Stimulated activated CD4-positive, alpha-beta T cell treated with anti-CD3 and anti-CD28 coated beads, Interleukin-4, amount 100 ng/mL, for 4 hours (primary cell): ENCODE results near the gene HDAC4.

Source experiments
- DNase-seq, 2 experiments: peaks; one replicate each; pipeline ENCODE4 v3.0.0-alpha.2; 2020

The HDAC4 gene

DNA sequence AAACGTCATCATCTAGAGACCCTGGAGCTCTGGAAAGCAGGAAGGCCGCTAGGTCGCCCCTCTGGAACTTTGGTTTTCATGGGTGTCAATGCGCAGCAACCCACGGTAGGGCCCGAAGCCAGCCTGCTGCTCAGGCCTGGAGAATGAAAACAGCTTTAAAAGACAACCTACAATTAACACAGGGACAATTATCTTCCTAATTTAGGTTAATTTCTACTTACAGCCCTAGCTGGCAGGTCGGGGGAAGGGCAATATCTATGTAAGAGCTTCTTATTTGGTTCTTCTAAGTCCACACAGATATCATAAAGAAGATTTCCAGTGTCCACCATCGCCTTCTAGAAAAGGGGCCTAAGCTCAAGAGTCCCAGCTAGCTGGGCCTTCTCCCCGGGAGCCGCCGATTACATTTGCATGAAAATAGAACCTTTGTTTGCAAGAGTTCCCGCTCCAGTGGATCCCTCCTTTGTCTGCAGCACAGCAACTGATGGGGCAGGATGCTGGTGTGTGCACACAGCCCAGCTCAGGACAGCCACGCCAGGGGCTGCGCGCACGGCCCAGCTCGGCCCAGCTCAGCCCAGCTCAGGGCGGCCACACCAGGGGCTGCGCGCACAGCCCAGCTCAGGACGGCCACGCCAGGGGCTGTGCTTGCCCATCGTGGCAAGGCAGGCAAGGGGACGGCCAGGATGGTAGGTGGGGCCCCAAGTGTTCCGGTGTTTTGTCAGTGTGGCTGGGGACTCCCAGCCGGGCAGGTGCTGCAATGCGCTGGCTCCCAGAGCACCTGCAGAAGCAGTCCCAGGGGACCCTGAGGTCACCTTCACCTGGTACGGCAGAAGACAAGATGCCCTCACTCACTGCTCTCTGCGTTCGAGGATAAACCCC, 109.1 kb downstream of the HDAC4 start:
- no peak for DNase-seq

DNA sequence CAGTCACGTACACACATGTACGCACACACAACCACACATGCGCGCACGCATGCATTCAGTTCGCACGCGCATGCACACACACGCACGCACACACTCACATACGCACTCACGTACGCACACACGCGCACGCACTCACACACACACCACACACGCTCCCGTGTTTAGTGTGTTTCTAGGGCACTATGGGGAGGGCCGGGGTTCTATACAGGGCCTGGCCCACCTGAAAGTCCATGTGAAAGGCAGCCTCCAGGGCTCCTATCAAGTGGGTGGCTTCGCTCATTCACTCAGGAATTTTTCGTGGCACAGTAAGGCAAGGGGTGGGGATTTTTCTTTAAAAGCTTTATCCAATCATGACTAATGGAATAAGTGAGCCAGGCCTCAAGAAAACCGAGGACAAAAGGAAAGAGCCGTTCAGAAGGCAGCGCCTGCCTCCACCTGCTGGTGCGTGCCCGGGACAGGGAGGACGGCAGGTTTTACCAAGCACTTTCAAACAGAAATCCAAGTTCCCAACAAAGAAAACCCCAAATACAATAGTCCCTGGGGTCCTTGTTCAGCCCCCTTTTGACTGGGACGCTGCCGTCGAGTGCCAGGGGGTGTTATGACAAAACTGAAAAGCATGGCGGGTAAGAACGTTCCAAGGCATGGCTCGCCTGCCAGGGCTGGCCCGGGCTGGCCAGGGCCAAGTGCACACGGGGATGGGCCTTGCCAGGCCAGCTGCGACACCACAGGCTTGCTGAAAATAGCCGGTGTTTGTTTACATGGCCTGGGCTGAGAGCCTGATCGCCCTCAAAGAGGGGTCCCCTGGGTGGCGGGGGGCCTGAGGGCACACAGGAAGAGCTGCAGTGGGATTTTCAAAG, 110.0 kb downstream of the HDAC4 start:
- DNase-seq, result no peak

- DNase-seq, result no peak
Measured at GRCh38 chr2:239289545-239289944, 111.3 kb downstream of the HDAC4 start.

DNA sequence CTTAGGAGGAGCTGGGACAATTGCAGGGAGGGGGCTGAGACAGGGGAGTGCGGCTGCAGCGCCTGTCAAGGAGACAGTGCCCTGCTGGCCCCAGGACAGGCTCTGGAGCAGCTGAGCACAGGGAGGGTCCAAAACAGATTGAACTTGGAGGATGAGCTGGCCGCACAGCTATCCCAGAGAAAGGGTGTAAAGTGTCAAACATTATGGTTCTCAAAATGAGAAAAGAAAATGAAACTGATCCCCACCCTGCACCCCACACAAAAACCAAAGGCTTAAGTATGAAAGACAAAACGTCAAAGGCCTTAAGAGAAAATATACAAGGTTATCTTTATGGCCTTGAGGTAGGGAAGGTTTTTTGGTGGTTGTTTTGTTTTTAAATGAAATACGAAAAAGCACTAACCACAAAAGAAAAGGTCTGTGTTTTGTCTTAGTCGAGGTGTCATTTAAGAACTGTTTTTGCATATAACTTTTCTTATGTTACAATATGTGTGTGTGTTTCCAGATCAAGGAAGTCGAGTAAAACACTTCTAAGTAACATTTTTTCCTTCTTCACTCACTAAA, 111.8 kb downstream of the HDAC4 start:
- DNase-seq, result no peak

- DNase-seq, result no peak
Measured at GRCh38 chr2:239288237-239288636, 112.6 kb downstream of the HDAC4 start.

DNA sequence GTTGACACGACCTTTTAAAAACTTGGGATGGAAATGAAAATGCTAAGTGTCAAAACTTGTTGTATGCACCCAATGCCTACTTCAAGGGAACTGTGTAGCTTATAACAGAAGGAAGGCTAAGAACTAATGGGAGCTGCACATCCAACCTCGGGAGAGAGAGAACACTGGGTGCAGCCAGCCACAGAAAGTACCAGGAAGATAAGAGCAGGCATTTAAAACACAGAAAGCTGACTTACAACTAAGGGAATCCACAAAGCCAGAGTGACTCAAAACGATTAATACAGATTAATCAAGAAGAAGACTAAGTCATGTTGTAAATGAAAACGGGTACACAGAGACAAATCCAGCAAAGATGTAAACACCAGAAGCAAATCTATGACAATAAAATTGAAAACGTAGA, 113.4 kb downstream of the HDAC4 start:
- DNase-seq, result no peak

- no peak for DNase-seq
Measured at GRCh38 chr2:239286901-239287300, 113.9 kb downstream of the HDAC4 start.

DNA sequence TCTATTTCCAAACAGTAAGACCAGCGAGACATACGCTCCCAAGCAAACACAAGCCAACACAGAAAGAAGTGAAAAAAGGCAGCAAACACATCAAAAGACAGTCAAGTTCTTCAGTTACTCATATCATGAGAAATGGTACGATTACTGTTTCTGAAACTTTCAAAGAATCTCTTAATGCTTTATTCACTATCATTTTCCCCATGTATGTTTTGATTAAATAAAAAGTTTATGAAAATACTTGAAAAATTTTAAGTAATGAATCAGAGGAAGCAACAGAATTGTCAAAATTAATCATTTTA, 114.9 kb downstream of the HDAC4 start:
- no peak for DNase-seq

DNA sequence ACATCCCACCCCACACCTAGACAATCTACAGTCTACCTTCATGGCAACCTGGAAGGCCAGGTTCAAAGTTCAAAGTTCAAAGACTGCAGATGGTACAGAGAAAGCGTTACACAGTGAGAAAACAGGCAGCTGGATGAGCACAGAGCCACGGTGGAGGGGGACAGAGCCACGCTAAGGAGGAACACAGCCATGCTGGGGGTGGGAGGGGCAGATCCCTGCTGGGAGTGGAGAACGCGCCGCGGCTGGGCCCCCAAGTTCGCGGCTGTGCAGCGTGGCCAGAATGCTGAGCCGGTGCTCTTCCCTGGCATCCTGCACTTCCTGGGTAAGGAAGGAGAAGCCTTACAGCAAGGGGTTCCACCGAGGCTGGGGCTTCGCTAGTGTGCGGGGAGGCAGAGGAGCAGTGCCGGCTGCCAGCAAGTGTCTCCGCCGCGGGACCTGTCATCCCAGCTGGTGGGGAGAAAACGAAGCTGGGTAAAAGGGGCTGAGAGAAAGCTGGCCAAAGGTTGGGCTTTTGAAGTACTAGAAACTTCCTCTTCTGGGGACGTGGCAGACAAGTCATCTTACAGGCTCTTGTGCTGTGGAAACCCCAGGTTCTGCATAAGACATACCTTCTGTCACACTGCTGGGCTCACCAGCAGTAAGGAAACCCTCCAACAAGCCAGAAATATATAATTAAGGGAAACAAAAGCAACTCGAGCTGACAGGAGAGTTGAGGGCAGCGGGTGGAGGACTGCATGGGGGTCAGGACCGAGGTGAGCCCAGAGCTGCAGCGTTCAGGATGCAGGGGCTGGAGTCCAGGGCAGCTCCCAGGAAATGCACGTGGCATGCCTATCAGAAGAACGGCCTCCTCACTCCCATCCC, 115.5 kb downstream of the HDAC4 start:
- DNase-seq, result no peak

- DNase-seq, result no peak
Measured at GRCh38 chr2:239283961-239284795, 116.6 kb downstream of the HDAC4 start.

- DNase-seq, result no peak
Measured at GRCh38 chr2:239283288-239283945, 117.4 kb downstream of the HDAC4 start.

DNA sequence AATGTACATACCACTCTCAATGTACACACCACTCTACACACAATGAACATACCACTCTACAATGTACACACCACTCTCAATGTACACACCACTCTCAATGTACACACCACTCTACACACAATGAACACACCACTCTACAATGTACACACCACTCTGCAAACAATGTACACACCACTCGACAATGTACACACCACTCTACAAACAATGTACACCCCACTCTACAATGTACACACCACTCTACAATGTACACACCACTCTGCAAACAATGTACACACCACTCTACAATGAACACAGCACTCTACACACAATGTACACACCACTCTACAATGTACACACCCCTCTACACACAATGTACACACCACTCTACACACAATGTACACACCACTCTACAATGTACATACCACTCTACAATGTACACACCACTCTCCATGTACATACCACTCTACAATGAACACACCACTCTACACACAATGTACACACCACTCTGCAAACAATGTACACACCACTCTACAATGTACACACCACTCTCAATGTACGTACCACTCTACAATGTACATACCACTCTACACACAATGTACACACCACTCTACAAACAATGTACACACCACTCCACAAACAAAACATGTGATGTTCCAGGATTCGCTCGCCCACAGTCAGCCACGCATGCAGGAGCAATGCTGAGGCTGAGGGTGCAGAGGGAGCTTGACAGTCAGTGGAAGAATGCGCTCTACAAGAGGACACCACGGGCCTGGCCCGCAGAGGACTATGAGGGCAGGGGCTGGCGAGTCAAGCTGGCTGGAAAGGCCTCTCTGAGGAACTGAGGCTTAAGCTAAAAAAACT, 118.2 kb downstream of the HDAC4 start:
- no peak for DNase-seq

DNA sequence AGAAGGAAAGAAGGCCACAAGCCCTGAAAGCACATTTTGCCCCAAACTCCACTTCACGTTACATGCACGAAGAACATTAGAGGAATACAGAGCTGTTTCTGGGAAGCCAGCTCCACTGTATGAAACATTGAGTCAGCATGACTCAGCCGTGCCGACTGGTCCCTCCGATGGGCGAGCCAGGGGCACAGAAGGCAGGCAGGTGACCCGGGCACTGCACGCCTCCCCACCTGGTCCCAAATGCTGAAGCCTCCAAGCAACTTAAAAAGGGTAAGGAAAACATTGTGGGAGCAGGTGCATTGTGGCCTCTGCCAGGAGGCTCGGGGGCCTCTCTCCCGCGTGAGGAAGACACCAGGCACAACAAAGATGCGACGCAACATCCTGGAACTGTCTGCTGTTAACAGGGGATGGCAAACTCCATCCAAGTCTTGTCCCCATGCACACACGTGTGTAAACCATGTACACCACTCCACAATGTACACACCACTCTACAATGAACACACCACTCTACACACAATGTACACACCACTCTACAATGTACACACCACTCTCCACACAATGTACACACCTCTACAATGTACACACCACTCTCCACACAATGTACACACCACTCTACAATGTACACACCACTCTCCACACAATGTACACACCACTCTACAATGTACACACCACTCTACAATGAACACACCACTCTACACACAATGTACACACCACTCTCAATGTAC, 120.4 kb downstream of the HDAC4 start:
- peak; percentile 41 to 68 for DNase-seq

GRCh38 chr2:239279508-239280295, 121.1 kb downstream of the HDAC4 start:
- no peak for DNase-seq

DNA sequence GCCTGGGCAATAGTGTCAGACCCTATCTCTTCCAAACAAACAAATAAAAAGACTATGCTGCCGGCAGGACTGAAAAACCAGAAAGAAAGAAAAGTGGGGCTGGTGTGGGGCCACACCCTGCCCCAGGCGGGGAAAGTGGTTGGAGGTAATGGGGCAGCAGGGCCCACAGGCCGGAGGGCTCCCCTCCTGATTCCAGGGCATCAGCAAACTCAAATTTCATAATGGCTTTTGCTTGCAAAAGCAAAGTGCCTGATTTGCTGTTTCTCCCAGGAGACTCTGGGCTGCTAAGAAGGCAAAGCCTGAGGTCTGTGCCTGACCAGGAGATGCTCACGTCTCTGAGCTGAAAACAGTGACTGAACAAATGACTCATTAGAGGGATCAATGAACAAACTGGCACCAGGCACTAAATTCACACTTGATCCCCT, 121.9 kb downstream of the HDAC4 start:
- DNase-seq, result no peak

DNA sequence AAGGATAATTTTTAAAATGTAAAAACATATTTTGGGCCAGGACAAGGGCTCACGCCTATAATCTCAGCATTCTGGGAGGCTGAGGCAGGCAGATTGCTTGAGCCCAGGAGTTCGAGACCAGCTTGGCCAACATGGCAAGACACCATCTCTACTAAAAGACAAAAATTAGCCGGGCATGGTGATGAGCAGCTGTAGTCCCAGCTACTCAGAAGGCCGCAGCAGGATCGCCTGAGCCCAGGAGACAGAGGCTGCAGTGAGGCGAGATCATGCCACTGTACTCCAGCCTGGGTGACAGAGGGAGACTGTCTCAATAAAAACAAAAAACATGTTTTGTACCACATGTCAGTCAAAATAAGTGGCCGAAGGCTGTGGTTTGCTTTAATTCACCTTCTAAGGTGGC, 122.5 kb downstream of the HDAC4 start:
- no peak for DNase-seq

DNA sequence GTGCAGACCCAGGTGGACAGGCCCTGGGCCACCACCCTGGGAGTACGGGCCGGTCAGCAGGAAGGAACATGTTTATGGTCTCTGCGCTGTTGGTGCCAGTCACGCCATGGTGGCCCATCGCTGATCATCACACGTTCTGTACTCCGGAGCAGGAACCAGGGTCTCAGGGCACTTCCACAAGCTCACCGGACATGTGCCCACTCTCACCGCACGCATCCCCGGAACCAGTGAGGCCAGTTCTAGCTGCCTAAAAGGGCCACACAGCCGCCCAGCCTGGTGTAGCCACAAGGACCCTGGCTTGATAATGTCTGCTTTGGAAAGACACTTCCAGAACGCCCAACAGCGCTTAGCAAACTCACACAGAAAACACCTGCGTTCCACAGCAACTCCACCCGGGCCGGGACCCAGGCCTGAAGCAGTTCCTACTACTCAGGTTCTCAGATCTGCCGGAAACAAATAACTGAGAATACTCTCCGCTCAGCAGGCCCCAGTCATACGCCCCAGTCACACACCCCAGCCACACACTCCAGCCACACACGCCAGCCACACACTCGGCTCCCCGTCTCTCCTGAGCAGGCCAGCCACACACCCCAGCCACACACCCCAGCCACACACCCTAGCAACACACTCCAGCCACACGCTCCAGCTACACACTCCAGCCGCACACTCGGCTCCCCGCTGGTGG, 123.3 kb downstream of the HDAC4 start:
- no peak for DNase-seq

DNA sequence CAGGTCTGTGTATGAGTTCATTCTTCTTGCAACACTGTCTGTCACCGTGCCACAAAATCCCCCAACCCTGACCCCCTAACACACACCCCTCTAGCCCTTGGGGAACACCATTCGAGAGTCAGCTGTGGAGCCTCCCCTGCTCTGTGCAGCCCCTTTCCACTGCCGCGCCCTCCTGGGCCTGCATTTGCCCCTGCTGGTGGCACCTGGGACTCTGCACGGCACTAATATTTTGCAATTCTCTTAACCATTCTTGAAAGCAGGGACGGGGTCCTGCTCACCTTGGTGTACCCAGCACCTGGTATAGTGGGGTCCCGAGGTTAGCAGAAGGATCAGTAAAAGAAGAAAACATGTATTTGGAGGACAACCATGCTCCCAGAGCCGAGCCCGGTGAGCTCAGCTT, 124.0 kb downstream of the HDAC4 start:
- DNase-seq, result no peak
